ENCODE results near the gene ZNF660. TPM values are rescaled to one million over a fixed set of nuclear protein-coding genes. Genes with fewer than 3 reads are reported as not detected.

ZNF660 gene
- total and polyA plus RNA-seq, 9 of the 15 experiments (the other 6 are each of a cell fraction or from before 2014, with no cell fraction given): 0.06 to 0.65 (median 0.17) TPM

- intact Hi-C loops (cut with micrococcal nuclease): no loop called here
- H3K9me1 ChIP-seq (ENCODE audit: control insufficient read depth, insufficient read depth, low read length): no peaks in the 10 kb centered on the region
- TF ChIP-seq ZNF239 (CRISPR knock-in tag; IDR thresholded peaks at IDR 0.05): no peak
- TF ChIP-seq ZMIZ1 (IDR thresholded peaks at IDR 0.05; ENCODE audit: low read depth in 2 of 2, low read length in 2 of 2): no peak
- no peak for TF ChIP-seq FOXJ2 (tag; IDR thresholded peaks at IDR 0.05)
- no peak for TF ChIP-seq U2AF2 (optimal IDR thresholded peaks at IDR 0.05; ENCODE audit: low read depth, low read length)
- no peak for TF ChIP-seq TRIM24 (IDR thresholded peaks at IDR 0.05)
- TF ChIP-seq MNT (conservative IDR thresholded peaks at IDR 0.05): no peak
- TF ChIP-seq ZNF518B (CRISPR knock-in tag; IDR thresholded peaks at IDR 0.05): no peak
- TF ChIP-seq MYNN (IDR thresholded peaks at IDR 0.05): no peak
- no peak for TF ChIP-seq MYNN (CRISPR knock-in tag; IDR thresholded peaks at IDR 0.05)
- TF ChIP-seq ZNF75A (CRISPR knock-in tag; IDR thresholded peaks at IDR 0.05): no peak
- no peak for TF ChIP-seq CCNT2 (IDR thresholded peaks at IDR 0.05; ENCODE audit: borderline replicate concordance, extremely low read depth, insufficient read length, low read depth, low read length)
- TF ChIP-seq CBX8 (IDR thresholded peaks at IDR 0.05; ENCODE audit: borderline replicate concordance, extremely low read depth, low read depth, low read length, poor library complexity, severe bottlenecking): no peak
- TF ChIP-seq ZNF57 (CRISPR knock-in tag; IDR thresholded peaks at IDR 0.05): no peak
- in situ Hi-C loops (cut with MboI): no loop called here
- no peaks in the 10 kb centered on the region for H3K36me3 ChIP-seq (ENCODE audit: control insufficient read depth, insufficient read depth, low read length)
- no peaks in the 10 kb centered on the region for H3K4me1 ChIP-seq (replicated peaks in 1 of 2; ENCODE audit: control insufficient read depth in 2 of 2, insufficient read depth in 2 of 2, low read length in 2 of 2)
- ChIA-PET POLR2A (no interaction called here), CTCF (ENCODE audit: low intra/inter-chr PET ratio) (no interaction called here)
- WGBS (ENCODE audit: insufficient coverage, low coverage, missing lambda C conversion rate): 0% methylated on average over 1 of the region's 1 CpG
- H3K9me3 ChIP-seq (replicated peaks; ENCODE audit: control insufficient read depth, insufficient read depth, low read depth, low read length): peaks cover 5% of the 10 kb centered on the region; the same call in 1 of the 2 replicates
- no peaks in the 10 kb centered on the region for H4K20me1 ChIP-seq (replicated peaks; ENCODE audit: control insufficient read depth, insufficient read depth, low read length)
- no peak for ATAC-seq
- H3K27me3 ChIP-seq (ENCODE audit: control insufficient read depth in 2 of 2, insufficient read depth in 2 of 2, low read length in 2 of 2): peaks cover 4 to 10% of the 10 kb centered on the region in 2 experiments; a peak in 4 of 5 replicates
- no peak overlapping the region for H3K4me2 ChIP-seq (ENCODE audit: insufficient read depth, low read length)
- H3K9ac ChIP-seq (ENCODE audit: insufficient read depth in 1 of 2, low read depth in 2 of 2, low read length in 2 of 2): no peak overlapping the region
- H3K79me2 ChIP-seq (ENCODE audit: control insufficient read depth, insufficient read depth, low read length): no peaks in the 10 kb centered on the region
- no peak for DNase-seq (ENCODE audit: extremely low read depth in 1 of 4, low spot score in 3 of 4)
- no TSS peak for BruUV-seq (replicated peaks)
- no peak for FAIRE-seq
- H3K4me3 ChIP-seq: no peak overlapping the region
- no peak overlapping the region for H2AFZ ChIP-seq (ENCODE audit: low read depth, low read length)
- no peak overlapping the region for H3K27ac ChIP-seq (ENCODE audit: extremely low read depth, low read depth, low read length)
Observed at GRCh38 chr3:44561076-44561475, 23.7 kb upstream of the ZNF660 start.
